Thoracic aorta (tissue), 2 donors: ENCODE results near the gene ZDHHC3. TPM values are rescaled to one million over a fixed set of nuclear protein-coding genes. Genes with fewer than 3 reads are reported as not detected.

Source experiments
- ATAC-seq: fragments of 150-250 bp; one replicate; pipeline ENCODE4 v1.8.0; 2017; ENCODE audit warnings: low read depth; ENCODE audit not compliant: insufficient number of reproducible peaks, low FRiP score
- DNase-seq: peaks from one replicate; pipeline ENCODE4 v3.0.0-alpha.2; 2020; ENCODE audit warnings: low spot score
- H3K27ac ChIP-seq, 2 donors: fragments of 200-600 bp; sonication (generic); 1 replicate in 1 of 2; 2 replicates in 1 of 2; pipeline ENCODE4 v1.5.1; 2016; ENCODE audit warnings: mild to moderate bottlenecking in 2 of 2, moderate library complexity in 2 of 2
- H3K27me3 ChIP-seq: fragments of 200-600 bp; sonication (generic); replicated peaks from 2 replicates; pipeline ENCODE4 v1.6.0; 2016; ENCODE audit warnings: mild to moderate bottlenecking; ENCODE audit not compliant: insufficient read depth
- H3K36me3 ChIP-seq: fragments of 200-600 bp; sonication (generic); one replicate; pipeline ENCODE4 v1.5.1; 2016
- H3K4me1 ChIP-seq, 2 donors: fragments of 200-600 bp; sonication (generic); 1 replicate in 1 of 2; 2 replicates in 1 of 2; pipeline versions ENCODE4 v1.5.1 to v1.6.0; 2016; ENCODE audit warnings: low read depth in 2 of 2, mild to moderate bottlenecking in 1 of 2; ENCODE audit not compliant: control insufficient read depth in 1 of 2
- H3K4me3 ChIP-seq: fragments of 200-600 bp; sonication (generic); 2 replicates; pipeline ENCODE4 v1.5.1; 2016; ENCODE audit warnings: mild to moderate bottlenecking
- H3K9me3 ChIP-seq: fragments of 200-600 bp; sonication (generic); 2 replicates; pipeline ENCODE4 v1.5.1; 2016
- CTCF ChIP-seq: fragments of 200-600 bp; sonication (generic); IDR thresholded peaks from one replicate; pipeline ENCODE4 v1.5.1; 2019; ENCODE audit warnings: antibody characterized with exemption
- total RNA-seq, 2 donors: library from RNA; depleted of rRNA; stranded (reverse); fragments of >200 nt; gene quantifications; one replicate each; pipeline versions ENCODE4 v1.1.0 to v1.2.3, GENCODE V29; 2016

ZDHHC3 gene
- total RNA-seq, 2 donors from 2014 or later, result 70.8 to 72.3 TPM

- no peak overlapping the region for H3K4me3 ChIP-seq
- no peak for TF ChIP-seq CTCF
- H3K4me1 ChIP-seq, result no peaks in the 10 kb centered on the region
- no peaks in the 10 kb centered on the region for H3K36me3 ChIP-seq
- no peak for DNase-seq
- ATAC-seq, result no peak
- H3K9me3 ChIP-seq, result no peaks in the 10 kb centered on the region
- no peaks in the 10 kb centered on the region for H3K27me3 ChIP-seq
- no peak overlapping the region for H3K27ac ChIP-seq
Observed at GRCh38 chr3:44875596-44875995, 100.4 kb downstream of the ZDHHC3 start.

Other genes starting within 250 kb of the ZDHHC3 start
- 1 to 10 TPM; 3.0 to 3.6 TPM for gene ZNF501, start 246.5 kb downstream of the ZDHHC3 start, total RNA-seq
- 10 to 100 TPM; 16.9 to 28.9 TPM for gene KIAA1143, start 214.6 kb downstream of the ZDHHC3 start, total RNA-seq
- gene KIF15, start 214.4 kb downstream of the ZDHHC3 start, total RNA-seq, result 1 to 10 TPM in 1 of 2 donors, under 1 TPM in 1; 0.42 to 2.4 TPM
- 10 to 100 TPM in 1 of 2 donors, 1 to 10 TPM in 1; 3.0 to 22.7 TPM for gene TMEM42, start 114.3 kb downstream of the ZDHHC3 start, total RNA-seq
- not detected for gene TGM4, start 101.6 kb downstream of the ZDHHC3 start, total RNA-seq
- 10 to 100 TPM; 43.3 to 45.9 TPM for gene EXOSC7, start 70 bp upstream of the ZDHHC3 start, total RNA-seq
- 100 to 1,000 TPM in 1 of 2 donors, 10 to 100 TPM in 1; 96.6 to 202 TPM for gene CLEC3B, start 50.1 kb upstream of the ZDHHC3 start, total RNA-seq
- 1 to 10 TPM; 3.4 to 7.3 TPM for gene CDCP1, start 170.2 kb upstream of the ZDHHC3 start, total RNA-seq